ENCODE measurements around the gene GNAL. TPM values are rescaled to one million over a fixed set of nuclear protein-coding genes. Genes with fewer than 3 reads are reported as not detected.

Gene GNAL
- total and polyA plus RNA-seq, 7 donors: 0.90 to 30.8 (median 5.5) TPM

DNA sequence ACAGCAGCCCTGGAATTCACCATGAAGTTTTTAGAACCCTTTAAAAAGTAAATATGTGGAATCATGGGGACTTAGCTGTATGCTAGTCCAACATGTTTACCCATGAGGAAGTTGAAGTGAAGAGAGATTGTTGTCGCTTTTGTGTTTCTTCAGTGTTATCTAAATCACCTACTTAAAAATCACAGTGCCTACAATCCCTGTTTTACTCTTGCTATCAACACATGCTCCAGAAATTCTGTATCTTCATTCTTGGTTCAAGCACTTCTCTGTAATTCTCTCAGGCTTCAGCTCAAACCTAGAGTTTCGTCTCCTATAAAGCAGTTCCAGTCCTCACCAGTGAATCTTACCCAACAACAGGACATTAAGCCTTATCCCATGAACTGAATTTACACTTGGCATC, 131.6 kb downstream of the GNAL start:
- TF ChIP-seq CTCF (IDR thresholded peaks at IDR 0.05): no peak
- WGBS, 3 donors: 53 to 80% (median 77%) methylated on average over 2 of the region's 2 CpGs
- H3K9me3 ChIP-seq: no peaks in the 10 kb centered on the region
- no peak overlapping the region for H3K27ac ChIP-seq
- no peaks in the 10 kb centered on the region for H3K4me1 ChIP-seq
- H3K4me3 ChIP-seq: no peak overlapping the region
- H3K36me3 ChIP-seq (ENCODE audit: insufficient read depth in 1 of 2, low read depth in 1 of 2): no peaks in the 10 kb centered on the region
- H3K27me3 ChIP-seq (ENCODE audit: insufficient read depth in 3 of 3, low read length in 2 of 3): no peaks in the 10 kb centered on the region
- ATAC-seq (no peak), DNase-seq (no peak)
- intact Hi-C loops (cut with DNase I): no loop called here

- Histone ChIP-seq H3K36me3 (ENCODE audit: insufficient read depth in 1 of 2, low read depth in 1 of 2) (no peaks in the 10 kb centered on the region), H3K27ac (no peak overlapping the region), H3K9me3 (no peaks in the 10 kb centered on the region), H3K4me1 (no peaks in the 10 kb centered on the region), H3K27me3 (ENCODE audit: insufficient read depth in 3 of 3, low read length in 2 of 3) (no peaks in the 10 kb centered on the region), H3K4me3 (no peak overlapping the region)
- ATAC-seq (no peak), DNase-seq (no peak)
- TF ChIP-seq CTCF (IDR thresholded peaks at IDR 0.05): no peak
- 90 to 93% (median 91%) methylated on average over 7 of the region's 7 CpGs for WGBS, 3 donors
- intact Hi-C loops (cut with DNase I): no loop called here
Measured at GRCh38 chr18:11821208-11821607, 132.1 kb downstream of the GNAL start.

DNA sequence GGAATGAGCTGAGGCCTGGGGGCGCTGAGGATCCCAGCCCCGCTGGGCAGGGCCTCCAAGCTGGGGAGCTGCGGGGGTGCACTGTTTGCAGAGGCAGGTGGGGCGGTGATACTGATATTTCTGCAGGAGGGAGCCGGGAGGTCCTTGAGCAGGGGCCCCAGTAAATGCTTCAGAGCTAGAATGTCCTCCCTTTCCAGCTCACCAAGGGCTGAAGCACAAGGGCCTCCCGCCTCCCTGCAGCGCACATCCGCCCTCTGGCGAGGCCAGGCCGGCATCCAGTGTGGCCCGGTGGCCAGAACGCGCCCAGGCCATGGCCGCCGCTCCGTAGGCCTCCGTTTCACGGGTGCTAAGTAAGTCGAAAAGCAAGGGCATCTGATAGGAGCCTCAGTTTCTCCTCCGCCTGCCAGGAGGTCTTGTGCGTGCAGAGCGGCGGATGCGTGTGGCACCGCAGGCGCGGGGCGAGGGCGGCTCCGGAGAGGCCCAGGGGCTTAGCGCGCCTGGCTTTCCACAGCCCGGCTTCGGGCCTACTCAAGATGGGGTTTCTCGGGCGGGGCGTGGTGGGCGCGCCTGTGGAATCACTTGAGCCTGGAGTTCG, 132.7 kb downstream of the GNAL start:
- TF ChIP-seq CTCF (IDR thresholded peaks at IDR 0.05): no peak
- Histone ChIP-seq H3K36me3 (ENCODE audit: insufficient read depth in 1 of 2, low read depth in 1 of 2) (no peaks in the 10 kb centered on the region), H3K27ac (no peak overlapping the region), H3K4me1 (no peaks in the 10 kb centered on the region), H3K4me3 (no peak overlapping the region), H3K27me3 (ENCODE audit: insufficient read depth in 3 of 3, low read length in 2 of 3) (no peaks in the 10 kb centered on the region), H3K9me3 (no peaks in the 10 kb centered on the region)
- DNase-seq (no peak), ATAC-seq (peak in 1 of 4 donors; percentile 10)
- intact Hi-C loops (cut with DNase I): no loop called here
- WGBS, 3 donors: 95 to 96% (median 95%) methylated on average over 37 to 40 of the region's 40 CpGs

DNA sequence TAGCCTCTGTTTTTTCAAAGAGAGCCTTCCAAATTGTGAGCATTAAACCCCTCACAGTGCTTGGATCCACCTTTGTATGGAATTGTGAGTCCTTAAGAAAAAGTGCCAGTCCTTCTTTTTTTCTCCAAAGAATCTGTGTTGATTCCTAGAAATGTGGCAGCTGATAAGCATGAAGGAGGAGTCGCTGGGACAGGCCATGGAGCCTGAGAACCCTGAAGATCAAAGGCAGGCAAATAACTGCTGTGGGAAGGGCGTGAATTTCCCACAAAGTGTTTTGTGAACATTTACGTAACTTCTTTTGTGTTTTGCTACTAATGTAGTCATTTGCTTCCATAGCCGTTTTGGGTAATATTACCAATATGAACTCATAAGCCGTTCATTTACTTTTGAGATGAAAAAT, 134.5 kb downstream of the GNAL start:
- WGBS, 3 donors: 49 to 58% (median 55%) methylated on average over 5 of the region's 5 CpGs
- DNase-seq (no peak), ATAC-seq (no peak)
- intact Hi-C loops (cut with DNase I): no loop called here
- Histone ChIP-seq H3K27me3 (ENCODE audit: insufficient read depth in 3 of 3, low read length in 2 of 3) (no peaks in the 10 kb centered on the region), H3K4me1 (no peaks in the 10 kb centered on the region), H3K9me3 (no peaks in the 10 kb centered on the region), H3K4me3 (no peak overlapping the region), H3K27ac (no peak overlapping the region), H3K36me3 (ENCODE audit: insufficient read depth in 1 of 2, low read depth in 1 of 2) (no peaks in the 10 kb centered on the region)
- TF ChIP-seq CTCF (IDR thresholded peaks at IDR 0.05): no peak

DNA sequence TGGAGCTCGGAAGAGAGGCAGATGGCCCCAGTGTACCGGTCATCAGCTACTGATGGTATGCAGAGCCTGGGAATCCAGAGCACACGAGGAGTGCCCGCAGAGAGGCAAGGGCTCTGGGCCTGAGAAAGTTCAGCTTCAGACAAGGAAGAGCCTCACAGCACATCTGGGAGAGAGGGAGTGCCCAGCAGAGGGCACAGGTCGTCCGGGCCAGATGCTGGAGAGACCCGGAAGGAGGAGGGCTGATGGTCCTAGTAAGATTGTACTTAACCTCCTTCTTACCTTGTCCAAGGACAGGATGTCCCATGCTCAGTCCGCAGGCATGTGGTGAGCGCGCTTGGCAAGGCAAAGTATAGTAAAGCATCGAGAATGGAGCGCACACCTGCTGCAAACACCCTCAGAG, 137.8 kb downstream of the GNAL start:
- no peak overlapping the region for H3K4me3 ChIP-seq
- no peak for TF ChIP-seq CTCF (IDR thresholded peaks at IDR 0.05)
- H3K36me3 ChIP-seq (ENCODE audit: insufficient read depth in 1 of 2, low read depth in 1 of 2): no peaks in the 10 kb centered on the region
- no peaks in the 10 kb centered on the region for H3K27me3 ChIP-seq (ENCODE audit: insufficient read depth in 3 of 3, low read length in 2 of 3)
- DNase-seq (no peak), ATAC-seq (peak in 3 of 4 donors; percentile 26 to 77 (median 52))
- H3K27ac ChIP-seq: no peak overlapping the region
- intact Hi-C loops (cut with DNase I): no loop called here
- H3K4me1 ChIP-seq: no peaks in the 10 kb centered on the region
- 73 to 83% (median 82%) methylated on average over 12 of the region's 12 CpGs for WGBS, 3 donors
- H3K9me3 ChIP-seq: no peaks in the 10 kb centered on the region

Data from psoas muscle (tissue), 8 donors.